GM18519 (cell line): ENCODE measurements around the gene SLC5A4.
"Not testable (repeated sequence)": the region's sequence is repeated elsewhere in the genome, so short reads cannot be mapped to it uniquely, and the experiment has no call there.

Experiments used
- ATAC-seq: cut with Tn5 transposase; IDR thresholded peaks from one replicate; pipeline ENCODE4 v1.9.1; 2021; ENCODE audit warnings: mild to moderate bottlenecking, moderate library complexity; ENCODE audit not compliant: unreplicated experiment, low FRiP score

Gene SLC5A4

GRCh38 chr22:32255217-32255616 lies at the start of gene SLC5A4:
TSS of gene SLC5A4 (minus strand) at chr22:32255347. CDS start at chr22:32255329, 18 bp downstream.
- no peak for ATAC-seq

- not testable (repeated sequence) for ATAC-seq
Observed at GRCh38 chr22:32293921-32294320, 38.8 kb upstream of the SLC5A4 start.

- no peak for ATAC-seq
Observed at GRCh38 chr22:32286290-32286840, 31.2 kb upstream of the SLC5A4 start.

GRCh38 chr22:32281072-32281471 lies 25.9 kb upstream of the SLC5A4 start:
- no peak for ATAC-seq

GRCh38 chr22:32275353-32275752 lies 20.2 kb upstream of the SLC5A4 start:
- not testable (repeated sequence) for ATAC-seq

- no peak for ATAC-seq
Observed at GRCh38 chr22:32271389-32271788, 16.2 kb upstream of the SLC5A4 start.

GRCh38 chr22:32270641-32271369 lies 15.7 kb upstream of the SLC5A4 start:
- no peak for ATAC-seq

- ATAC-seq: no peak
Observed at GRCh38 chr22:32269316-32269715, 14.2 kb upstream of the SLC5A4 start.

- no peak for ATAC-seq
Observed at GRCh38 chr22:32267011-32267410, 11.9 kb upstream of the SLC5A4 start.

GRCh38 chr22:32265882-32266767 lies 11.0 kb upstream of the SLC5A4 start:
- no peak for ATAC-seq

- not testable (repeated sequence) for ATAC-seq
Observed at GRCh38 chr22:32263678-32264077, 8.5 kb upstream of the SLC5A4 start.

GRCh38 chr22:32261306-32261705 lies 6.2 kb upstream of the SLC5A4 start:
- no peak for ATAC-seq

- no peak for ATAC-seq
Observed at GRCh38 chr22:32258791-32259190, 3.6 kb upstream of the SLC5A4 start.

GRCh38 chr22:32255726-32256125 lies 579 bp upstream of the SLC5A4 start:
- no peak for ATAC-seq

- no peak for ATAC-seq
Observed at GRCh38 chr22:32249231-32249630, 5.9 kb downstream of the SLC5A4 start.

GRCh38 chr22:32248276-32248675 lies 6.9 kb downstream of the SLC5A4 start:
- no peak for ATAC-seq

GRCh38 chr22:32246166-32246565 lies 9.0 kb downstream of the SLC5A4 start:
- no peak for ATAC-seq

- no peak for ATAC-seq
Observed at GRCh38 chr22:32245042-32245441, 10.1 kb downstream of the SLC5A4 start.

GRCh38 chr22:32244547-32244946 lies 10.6 kb downstream of the SLC5A4 start:
- no peak for ATAC-seq

GRCh38 chr22:32240461-32240860 lies 14.7 kb downstream of the SLC5A4 start:
- no peak for ATAC-seq

GRCh38 chr22:32237906-32238305 lies 17.2 kb downstream of the SLC5A4 start:
- ATAC-seq: no peak
